IPS-15b (cell line): ENCODE results near the gene NARF.
"Not testable (repeated sequence)": the region's sequence is repeated elsewhere in the genome, so short reads cannot be mapped to it uniquely, and the experiment has no call there.

ENCODE experiments used
- H3K27me3 ChIP-seq: one replicate; pipeline ENCODE4 v1.6.1; 2013; ENCODE audit warnings: low read length; ENCODE audit not compliant: control insufficient read depth, insufficient read depth
- H3K36me3 ChIP-seq: one replicate; pipeline ENCODE4 v1.6.1; 2013; ENCODE audit warnings: low read length; ENCODE audit not compliant: control insufficient read depth, insufficient read depth
- H3K4me1 ChIP-seq: one replicate; pipeline ENCODE4 v1.6.1; 2013; ENCODE audit warnings: mild to moderate bottlenecking, low read length; ENCODE audit not compliant: control insufficient read depth, insufficient read depth
- H3K4me3 ChIP-seq: one replicate; pipeline ENCODE4 v1.5.1; 2013; ENCODE audit warnings: low read depth, low read length
- H3K9ac ChIP-seq: one replicate; pipeline ENCODE4 v1.6.1; 2013; ENCODE audit warnings: low read depth, mild to moderate bottlenecking, low read length
- H3K9me3 ChIP-seq: one replicate; pipeline ENCODE4 v1.6.1; 2013; ENCODE audit warnings: mild to moderate bottlenecking, low read length; ENCODE audit not compliant: control insufficient read depth, insufficient read depth

NARF gene

DNA sequence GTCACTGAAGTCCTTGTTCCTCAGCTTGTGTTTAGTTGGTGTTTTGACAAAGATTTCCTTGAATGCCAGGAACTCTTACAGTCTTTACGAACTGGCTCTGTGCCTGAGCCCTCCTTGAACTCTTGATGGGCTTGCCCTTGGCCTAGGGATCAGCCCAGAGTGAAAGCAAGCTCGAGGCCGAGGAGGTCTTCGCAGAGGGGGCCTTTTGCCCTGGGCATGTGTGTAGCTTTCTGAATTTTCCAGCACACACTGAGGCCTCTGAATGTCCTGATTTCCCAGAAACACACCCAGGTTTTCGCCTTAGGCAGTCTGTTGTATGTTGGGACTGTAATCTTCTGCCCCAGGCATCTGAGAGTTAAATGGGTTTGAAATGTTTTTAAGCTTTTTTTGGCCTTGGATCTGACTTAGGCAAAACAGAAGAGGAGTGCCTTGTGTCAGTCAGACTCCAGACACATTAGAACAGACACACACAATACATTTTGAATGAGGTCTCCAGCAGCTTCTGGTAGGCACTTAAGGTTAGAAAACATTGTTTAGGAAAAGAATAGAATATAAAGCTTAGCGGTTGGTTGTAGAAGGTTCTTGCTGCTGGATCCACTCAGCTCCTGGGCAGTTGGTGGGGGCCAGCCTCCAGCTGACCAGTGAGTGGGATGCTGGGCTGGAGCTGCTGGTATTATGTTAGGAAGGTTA, 78.1 kb downstream of the NARF start:
- Histone ChIP-seq H3K9me3 (no peaks in the 10 kb centered on the region), H3K9ac (peak overlapping the region; percentile 70), H3K4me1 (peaks cover 15% of the 10 kb centered on the region), H3K4me3 (no peak overlapping the region), H3K36me3 (no peaks in the 10 kb centered on the region), H3K27me3 (no peaks in the 10 kb centered on the region)

DNA sequence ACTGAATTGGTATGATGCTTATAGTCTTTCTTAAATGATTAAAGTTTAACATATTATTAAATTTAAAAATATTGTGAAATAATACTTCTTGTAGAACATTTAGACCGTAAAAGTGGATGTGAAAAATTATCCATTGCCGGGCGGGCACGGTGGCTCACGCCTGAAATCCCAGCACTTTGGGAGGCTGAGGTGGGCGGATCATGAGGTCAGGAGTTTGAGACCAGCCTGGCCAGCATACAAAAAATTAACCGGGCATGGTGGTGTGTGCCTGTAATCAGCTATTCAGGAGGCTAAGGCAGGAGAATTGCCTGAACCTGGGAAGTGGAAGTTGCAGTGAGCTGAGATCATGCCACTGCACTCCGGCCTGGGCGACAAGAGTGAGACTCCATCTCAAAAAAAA, 78.7 kb downstream of the NARF start:
- H3K9me3 ChIP-seq, H3K36me3 ChIP-seq, H3K27me3 ChIP-seq, H3K4me3 ChIP-seq, H3K9ac ChIP-seq: not testable (repeated sequence)
- H3K4me1 ChIP-seq = peaks cover 15% of the 10 kb centered on the region

DNA sequence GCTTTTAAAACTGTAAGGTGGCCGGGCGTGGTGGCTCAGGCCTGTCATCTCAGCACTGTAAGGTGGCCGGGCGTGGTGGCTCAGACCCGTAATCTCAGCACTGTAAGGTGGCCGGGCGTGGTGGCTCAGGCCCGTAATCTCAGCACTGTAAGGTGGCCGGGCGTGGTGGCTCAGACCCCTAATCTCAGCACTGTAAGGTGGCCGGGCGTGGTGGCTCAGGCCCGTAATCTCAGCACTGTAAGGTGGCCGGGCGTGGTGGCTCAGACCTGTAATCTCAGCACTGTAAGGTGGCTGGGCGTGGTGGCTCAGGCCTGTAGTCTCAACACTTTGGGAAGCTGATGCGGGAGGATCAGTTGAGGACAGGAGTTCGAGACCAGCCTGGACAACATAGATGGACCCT, 80.5 kb downstream of the NARF start:
- not testable (repeated sequence) for H3K9ac ChIP-seq, H3K9me3 ChIP-seq, H3K36me3 ChIP-seq, H3K4me3 ChIP-seq, H3K27me3 ChIP-seq
- peaks cover 15% of the 10 kb centered on the region for H3K4me1 ChIP-seq
